ENCODE results near the gene TMSB4X.
A peak's percentile ranks its signal among the peaks of the same experiment; 100 is the strongest.
"Not testable (repeated sequence)": the region's sequence is repeated elsewhere in the genome, so short reads cannot be mapped to it uniquely, and the experiment has no call there.

Gene TMSB4X

GRCh38 chrX:12976819-12977732 is 2.2 kb downstream of the TMSB4X start:
- not testable (repeated sequence) for DNase-seq

- peak in 1 of 2 donors; percentile 44 for DNase-seq
These were observed 2.9 kb downstream of the TMSB4X start for GRCh38 chrX:12977761-12978204.

- DNase-seq, result peak; percentile 69 to 78
These were observed 3.5 kb downstream of the TMSB4X start for GRCh38 chrX:12978205-12979025.

GRCh38 chrX:12979026-12979607 is 4.2 kb downstream of the TMSB4X start:
- peak; percentile 33 to 40 for DNase-seq

GRCh38 chrX:12979616-12980015 is 4.7 kb downstream of the TMSB4X start:
- no peak for DNase-seq

- peak in 1 of 2 donors; percentile 41 for DNase-seq
These were observed 5.1 kb downstream of the TMSB4X start for GRCh38 chrX:12980039-12980438.

- peak; percentile 29 to 46 for DNase-seq
These were observed 7.0 kb downstream of the TMSB4X start for GRCh38 chrX:12981880-12982279.

- DNase-seq, result no peak
These were observed 9.9 kb downstream of the TMSB4X start for GRCh38 chrX:12984603-12985319.

GRCh38 chrX:12985331-12985730 is 10.4 kb downstream of the TMSB4X start:
- DNase-seq, result no peak

- DNase-seq, result no peak
These were observed 11.4 kb downstream of the TMSB4X start for GRCh38 chrX:12986164-12986779.

GRCh38 chrX:12986886-12987285 is 12.0 kb downstream of the TMSB4X start:
- no peak for DNase-seq

GRCh38 chrX:12987340-12987739 is 12.4 kb downstream of the TMSB4X start:
- no peak for DNase-seq

- DNase-seq, result no peak
These were observed 13.1 kb downstream of the TMSB4X start for GRCh38 chrX:12987900-12988594.

- no peak for DNase-seq
These were observed 13.9 kb downstream of the TMSB4X start for GRCh38 chrX:12988797-12989196.

GRCh38 chrX:12989461-12989860 is 14.6 kb downstream of the TMSB4X start:
- no peak for DNase-seq

GRCh38 chrX:12991575-12991974 is 16.7 kb downstream of the TMSB4X start:
- no peak for DNase-seq

- no peak for DNase-seq
These were observed 17.7 kb downstream of the TMSB4X start for GRCh38 chrX:12992544-12993118.

GRCh38 chrX:12993826-12994225 is 18.9 kb downstream of the TMSB4X start:
- no peak for DNase-seq

- no peak for DNase-seq
These were observed 19.4 kb downstream of the TMSB4X start for GRCh38 chrX:12994321-12994720.

- DNase-seq, result no peak
These were observed 22.1 kb downstream of the TMSB4X start for GRCh38 chrX:12996934-12997435.
